ENCODE results near the gene TNIK.
"Not testable (repeated sequence)": the region's sequence is repeated elsewhere in the genome, so short reads cannot be mapped to it uniquely, and the experiment has no call there.

The TNIK gene

GRCh38 chr3:171306631-171307030 lies 153.6 kb downstream of the TNIK start:
- DNase-seq (ENCODE audit: low spot score) (no peak), ATAC-seq (ENCODE audit: low read depth) (no peak)
- Histone ChIP-seq H3K4me1 (ENCODE audit: insufficient read depth, poor library complexity, severe bottlenecking) (peaks cover 14% of the 10 kb centered on the region), H3K4me3 (ENCODE audit: severe bottlenecking) (no peak overlapping the region), H3K36me3 (ENCODE audit: low read depth) (no peaks in the 10 kb centered on the region), H3K27me3 (ENCODE audit: insufficient read depth, poor library complexity, severe bottlenecking) (no peaks in the 10 kb centered on the region), H3K27ac (ENCODE audit: poor library complexity, severe bottlenecking) (no peak overlapping the region), H3K9me3 (ENCODE audit: severe bottlenecking) (no peaks in the 10 kb centered on the region)
- TF ChIP-seq, protein P1, sequence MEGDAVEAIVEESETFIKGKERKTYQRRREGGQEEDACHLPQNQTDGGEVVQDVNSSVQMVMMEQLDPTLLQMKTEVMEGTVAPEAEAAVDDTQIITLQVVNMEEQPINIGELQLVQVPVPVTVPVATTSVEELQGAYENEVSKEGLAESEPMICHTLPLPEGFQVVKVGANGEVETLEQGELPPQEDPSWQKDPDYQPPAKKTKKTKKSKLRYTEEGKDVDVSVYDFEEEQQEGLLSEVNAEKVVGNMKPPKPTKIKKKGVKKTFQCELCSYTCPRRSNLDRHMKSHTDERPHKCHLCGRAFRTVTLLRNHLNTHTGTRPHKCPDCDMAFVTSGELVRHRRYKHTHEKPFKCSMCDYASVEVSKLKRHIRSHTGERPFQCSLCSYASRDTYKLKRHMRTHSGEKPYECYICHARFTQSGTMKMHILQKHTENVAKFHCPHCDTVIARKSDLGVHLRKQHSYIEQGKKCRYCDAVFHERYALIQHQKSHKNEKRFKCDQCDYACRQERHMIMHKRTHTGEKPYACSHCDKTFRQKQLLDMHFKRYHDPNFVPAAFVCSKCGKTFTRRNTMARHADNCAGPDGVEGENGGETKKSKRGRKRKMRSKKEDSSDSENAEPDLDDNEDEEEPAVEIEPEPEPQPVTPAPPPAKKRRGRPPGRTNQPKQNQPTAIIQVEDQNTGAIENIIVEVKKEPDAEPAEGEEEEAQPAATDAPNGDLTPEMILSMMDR (IDR thresholded peaks at IDR 0.05; ENCODE audit: poor library complexity, severe bottlenecking) = no peak

DNA sequence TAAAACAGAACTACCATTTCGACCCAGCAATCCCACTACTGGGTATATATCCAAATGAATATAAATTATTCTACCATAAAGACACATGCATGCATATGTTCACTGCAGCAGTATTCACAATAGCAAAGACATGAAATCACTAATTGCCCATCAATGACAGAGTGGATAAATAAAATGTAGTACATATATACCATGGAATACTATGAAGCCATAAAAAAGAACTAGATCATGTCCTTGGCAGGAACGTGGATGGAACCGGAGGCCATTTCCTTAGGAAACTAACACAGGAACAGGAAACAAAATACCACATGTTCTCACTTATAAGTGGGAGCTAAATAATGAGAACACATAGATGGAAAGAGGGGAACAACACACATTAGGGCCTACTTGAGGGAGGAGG lies 154.4 kb downstream of the TNIK start:
- ATAC-seq (ENCODE audit: low read depth); DNase-seq (ENCODE audit: low spot score); H3K4me3 ChIP-seq (ENCODE audit: severe bottlenecking); H3K9me3 ChIP-seq (ENCODE audit: severe bottlenecking); H3K27me3 ChIP-seq (ENCODE audit: insufficient read depth, poor library complexity, severe bottlenecking); H3K36me3 ChIP-seq (ENCODE audit: low read depth); H3K27ac ChIP-seq (ENCODE audit: poor library complexity, severe bottlenecking): not testable (repeated sequence)
- H3K4me1 ChIP-seq (ENCODE audit: insufficient read depth, poor library complexity, severe bottlenecking) = peaks cover 13% of the 10 kb centered on the region

GRCh38 chr3:171304498-171304897 lies 155.7 kb downstream of the TNIK start:
- H3K27me3 ChIP-seq (ENCODE audit: insufficient read depth, poor library complexity, severe bottlenecking); DNase-seq (ENCODE audit: low spot score); H3K27ac ChIP-seq (ENCODE audit: poor library complexity, severe bottlenecking); H3K4me3 ChIP-seq (ENCODE audit: severe bottlenecking); H3K9me3 ChIP-seq (ENCODE audit: severe bottlenecking); H3K4me1 ChIP-seq (ENCODE audit: insufficient read depth, poor library complexity, severe bottlenecking); H3K36me3 ChIP-seq (ENCODE audit: low read depth); ATAC-seq (ENCODE audit: low read depth): not testable (repeated sequence)

- ATAC-seq (ENCODE audit: low read depth) = not testable (repeated sequence)
Measured at GRCh38 chr3:171304017-171304416, 156.2 kb downstream of the TNIK start.

DNA sequence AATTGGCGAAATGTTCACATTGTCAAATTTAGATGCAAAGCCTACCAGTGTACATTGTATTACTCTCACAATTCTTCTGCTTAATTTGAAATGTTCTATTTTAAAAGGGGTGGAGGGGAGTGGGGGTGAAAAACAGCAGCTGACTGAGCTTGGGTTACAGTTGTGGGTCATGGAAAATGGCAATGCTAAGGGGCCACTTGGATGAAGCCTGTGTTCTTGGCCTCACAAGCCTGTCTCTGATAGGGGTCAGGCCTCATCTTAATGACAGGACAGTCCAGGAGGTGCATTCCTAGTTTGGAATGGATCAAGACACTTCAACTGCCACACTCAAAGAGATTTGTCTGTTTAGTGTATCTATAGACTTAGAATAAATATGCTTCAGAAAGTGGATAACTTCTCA lies 158.2 kb downstream of the TNIK start:
- Histone ChIP-seq H3K27me3 (ENCODE audit: insufficient read depth, poor library complexity, severe bottlenecking) (no peaks in the 10 kb centered on the region), H3K9me3 (ENCODE audit: severe bottlenecking) (no peaks in the 10 kb centered on the region), H3K4me3 (ENCODE audit: severe bottlenecking) (no peak overlapping the region), H3K4me1 (ENCODE audit: insufficient read depth, poor library complexity, severe bottlenecking) (no peaks in the 10 kb centered on the region), H3K36me3 (ENCODE audit: low read depth) (no peaks in the 10 kb centered on the region), H3K27ac (ENCODE audit: poor library complexity, severe bottlenecking) (no peak overlapping the region)
- ATAC-seq (ENCODE audit: low read depth) (no peak), DNase-seq (ENCODE audit: low spot score) (no peak)
- TF ChIP-seq, protein P1 (IDR thresholded peaks at IDR 0.05; ENCODE audit: poor library complexity, severe bottlenecking) = no peak

More at GRCh38 chr3:171304017-171304416, 156.2 kb downstream of the TNIK start:
- H3K4me1 ChIP-seq (ENCODE audit: insufficient read depth, poor library complexity, severe bottlenecking); H3K4me3 ChIP-seq (ENCODE audit: severe bottlenecking); H3K27me3 ChIP-seq (ENCODE audit: insufficient read depth, poor library complexity, severe bottlenecking); H3K9me3 ChIP-seq (ENCODE audit: severe bottlenecking); H3K27ac ChIP-seq (ENCODE audit: poor library complexity, severe bottlenecking); DNase-seq (ENCODE audit: low spot score); H3K36me3 ChIP-seq (ENCODE audit: low read depth): not testable (repeated sequence)

DNA sequence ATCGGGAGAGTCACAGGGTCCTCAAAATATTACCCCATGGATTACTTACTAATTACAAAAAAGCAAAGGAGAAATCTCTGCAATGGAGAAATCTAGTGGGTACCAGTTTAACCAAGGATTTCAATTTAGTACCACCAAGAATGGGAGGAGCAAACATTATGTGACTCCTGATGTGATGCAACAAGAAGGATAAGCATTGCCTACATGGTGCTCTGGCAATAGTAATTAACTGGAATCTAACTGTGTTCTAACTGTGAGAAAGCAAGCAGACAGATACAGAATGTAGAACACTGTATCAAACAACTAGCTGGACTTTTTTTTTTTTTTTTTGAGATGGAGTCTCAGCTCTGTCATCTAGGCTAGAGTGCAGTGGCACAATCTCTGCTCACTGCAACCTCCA lies 159.2 kb downstream of the TNIK start:
- TF ChIP-seq, protein P1 (IDR thresholded peaks at IDR 0.05; ENCODE audit: poor library complexity, severe bottlenecking) = no peak
- no peak overlapping the region for H3K27ac ChIP-seq (ENCODE audit: poor library complexity, severe bottlenecking)
- no peak overlapping the region for H3K4me3 ChIP-seq (ENCODE audit: severe bottlenecking)
- no peaks in the 10 kb centered on the region for H3K27me3 ChIP-seq (ENCODE audit: insufficient read depth, poor library complexity, severe bottlenecking)
- no peaks in the 10 kb centered on the region for H3K36me3 ChIP-seq (ENCODE audit: low read depth)
- no peaks in the 10 kb centered on the region for H3K4me1 ChIP-seq (ENCODE audit: insufficient read depth, poor library complexity, severe bottlenecking)
- no peak for DNase-seq (ENCODE audit: low spot score)
- H3K9me3 ChIP-seq (ENCODE audit: severe bottlenecking) = no peaks in the 10 kb centered on the region
- ATAC-seq (ENCODE audit: low read depth) = no peak

All from RWPE2 (cell line).